ENCODE results near the gene CAMTA1. TPM values are rescaled to one million over a fixed set of nuclear protein-coding genes. Genes with fewer than 3 reads are reported as not detected.

Gene CAMTA1
- polyA plus RNA-seq, 1 donor (not counting 4 experiments of a cell fraction or from before 2014, with no cell fraction given): 51.4 TPM

DNA sequence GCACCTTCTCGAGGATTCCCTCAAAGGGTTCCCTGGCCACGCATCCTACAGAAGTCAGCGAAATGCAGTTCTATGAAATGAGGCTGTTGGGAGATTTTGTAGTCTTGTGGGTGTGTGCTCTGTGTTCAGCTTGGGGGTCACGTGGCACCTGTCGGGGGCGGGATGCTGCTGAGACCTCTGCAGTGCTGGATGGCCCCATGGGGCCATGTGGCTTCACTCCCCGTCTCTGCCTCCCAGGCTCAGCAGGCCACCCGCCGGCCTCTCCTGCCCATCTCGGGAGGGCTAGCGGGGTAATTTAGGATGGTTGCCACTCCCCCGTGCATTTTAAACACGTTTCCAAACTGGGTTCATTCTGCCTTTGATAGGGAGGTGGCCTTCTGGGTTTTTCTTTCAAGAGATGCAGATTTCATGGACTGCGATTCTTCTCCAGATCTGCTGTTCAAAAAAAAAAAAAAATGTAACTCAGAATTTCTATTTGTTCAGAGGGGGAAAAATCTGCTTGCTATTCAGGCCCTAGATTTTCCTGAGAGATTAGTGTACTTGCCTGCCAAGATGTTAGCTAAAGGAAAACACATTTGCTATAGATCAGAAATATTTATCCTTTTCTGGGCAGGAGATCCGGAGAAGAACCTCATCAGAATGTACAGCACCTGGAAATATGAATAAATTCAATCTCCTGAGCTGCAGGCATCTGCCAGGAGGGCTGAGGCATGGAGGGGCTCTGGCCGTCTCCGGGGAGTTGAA lies 708.6 kb downstream of the CAMTA1 start:
- H4K20me1 ChIP-seq (ENCODE audit: control insufficient read depth, extremely low read depth, insufficient read depth, low read length): no peaks in the 10 kb centered on the region
- TF ChIP-seq EZH2 (IDR thresholded peaks at IDR 0.05; ENCODE audit: low read length): no peak
- TF ChIP-seq, protein P1, sequence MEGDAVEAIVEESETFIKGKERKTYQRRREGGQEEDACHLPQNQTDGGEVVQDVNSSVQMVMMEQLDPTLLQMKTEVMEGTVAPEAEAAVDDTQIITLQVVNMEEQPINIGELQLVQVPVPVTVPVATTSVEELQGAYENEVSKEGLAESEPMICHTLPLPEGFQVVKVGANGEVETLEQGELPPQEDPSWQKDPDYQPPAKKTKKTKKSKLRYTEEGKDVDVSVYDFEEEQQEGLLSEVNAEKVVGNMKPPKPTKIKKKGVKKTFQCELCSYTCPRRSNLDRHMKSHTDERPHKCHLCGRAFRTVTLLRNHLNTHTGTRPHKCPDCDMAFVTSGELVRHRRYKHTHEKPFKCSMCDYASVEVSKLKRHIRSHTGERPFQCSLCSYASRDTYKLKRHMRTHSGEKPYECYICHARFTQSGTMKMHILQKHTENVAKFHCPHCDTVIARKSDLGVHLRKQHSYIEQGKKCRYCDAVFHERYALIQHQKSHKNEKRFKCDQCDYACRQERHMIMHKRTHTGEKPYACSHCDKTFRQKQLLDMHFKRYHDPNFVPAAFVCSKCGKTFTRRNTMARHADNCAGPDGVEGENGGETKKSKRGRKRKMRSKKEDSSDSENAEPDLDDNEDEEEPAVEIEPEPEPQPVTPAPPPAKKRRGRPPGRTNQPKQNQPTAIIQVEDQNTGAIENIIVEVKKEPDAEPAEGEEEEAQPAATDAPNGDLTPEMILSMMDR (optimal IDR thresholded peaks at IDR 0.05 in 1 of 3, IDR thresholded peaks at IDR 0.05 in 1 of 3, conservative IDR thresholded peaks at IDR 0.05 in 1 of 3; ENCODE audit: extremely low read depth in 1 of 3, insufficient read depth in 2 of 3, low read length in 3 of 3): no peak
- H3K27ac ChIP-seq (ENCODE audit: control insufficient read depth, insufficient read depth, low read length): no peak overlapping the region
- no peak overlapping the region for H3K4me2 ChIP-seq (ENCODE audit: control insufficient read depth, extremely low read depth, insufficient read depth, low read depth, low read length)
- dilution Hi-C loops (cut with MboI; ENCODE audit: extremely low pct_ligation_motif_present, low sequenced_read_pairs): no loop called here
- H3K4me3 ChIP-seq (ENCODE audit: control insufficient read depth in 2 of 3, extremely low read depth in 1 of 3, insufficient read depth in 2 of 3, low read depth in 1 of 3, low read length in 3 of 3): no peak overlapping the region
- no peak overlapping the region for H3K9ac ChIP-seq (ENCODE audit: control insufficient read depth, extremely low read depth, insufficient read depth, low read length)
- H3K27me3 ChIP-seq (ENCODE audit: control insufficient read depth, extremely low read depth, insufficient read depth, low read length): peaks cover 20% of the 10 kb centered on the region
- DNase-seq (ENCODE audit: low read depth, low spot score) (no peak), FAIRE-seq (no peak)
- H3K9me1 ChIP-seq (ENCODE audit: control insufficient read depth, extremely low read depth, insufficient read depth, low read length): no peaks in the 10 kb centered on the region
- no peaks in the 10 kb centered on the region for H3K79me2 ChIP-seq (ENCODE audit: control insufficient read depth, insufficient read depth, low read length)
- no peaks in the 10 kb centered on the region for H3K9me3 ChIP-seq (ENCODE audit: control insufficient read depth, low read depth, low read length)
- H3K36me3 ChIP-seq (ENCODE audit: control insufficient read depth in 2 of 2, extremely low read depth in 1 of 2, insufficient read depth in 2 of 2, low read length in 2 of 2): no peaks in the 10 kb centered on the region
- no peak overlapping the region for H2AFZ ChIP-seq (ENCODE audit: control insufficient read depth, low read length)
- H3K4me1 ChIP-seq (ENCODE audit: control insufficient read depth, extremely low read depth, insufficient read depth, low read length): peaks cover 9% of the 10 kb centered on the region

DNA sequence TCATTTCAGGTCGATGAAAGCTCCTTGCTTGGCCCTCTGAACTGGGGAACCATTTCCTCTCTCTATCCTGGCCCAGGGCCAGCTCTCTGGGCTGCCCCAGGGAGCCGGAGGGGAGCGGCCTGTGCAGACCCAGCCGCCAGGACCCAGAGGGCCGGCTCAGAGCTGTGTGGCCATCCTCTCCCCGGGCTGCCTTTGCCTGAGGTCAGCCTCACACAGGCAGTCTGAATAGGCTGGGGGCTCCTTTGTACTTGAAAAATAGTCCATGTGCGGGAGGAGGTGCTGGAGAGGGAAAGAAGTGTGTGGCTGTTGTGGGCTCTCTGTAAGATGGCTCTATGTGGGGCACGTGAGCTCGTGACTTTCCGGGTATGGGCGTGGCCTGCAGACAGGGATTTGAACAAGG lies 710.7 kb downstream of the CAMTA1 start:
- Histone ChIP-seq H3K9me1 (ENCODE audit: control insufficient read depth, extremely low read depth, insufficient read depth, low read length) (no peaks in the 10 kb centered on the region), H3K9ac (ENCODE audit: control insufficient read depth, extremely low read depth, insufficient read depth, low read length) (no peak overlapping the region), H4K20me1 (ENCODE audit: control insufficient read depth, extremely low read depth, insufficient read depth, low read length) (no peaks in the 10 kb centered on the region), H3K9me3 (ENCODE audit: control insufficient read depth, low read depth, low read length) (peaks cover 6% of the 10 kb centered on the region), H3K27ac (ENCODE audit: control insufficient read depth, insufficient read depth, low read length) (no peak overlapping the region), H3K79me2 (ENCODE audit: control insufficient read depth, insufficient read depth, low read length) (no peaks in the 10 kb centered on the region), H3K4me3 (ENCODE audit: control insufficient read depth in 2 of 3, extremely low read depth in 1 of 3, insufficient read depth in 2 of 3, low read depth in 1 of 3, low read length in 3 of 3) (no peak overlapping the region), H3K36me3 (ENCODE audit: control insufficient read depth in 2 of 2, extremely low read depth in 1 of 2, insufficient read depth in 2 of 2, low read length in 2 of 2) (no peaks in the 10 kb centered on the region), H3K4me1 (ENCODE audit: control insufficient read depth, extremely low read depth, insufficient read depth, low read length) (peaks cover 9% of the 10 kb centered on the region), H3K27me3 (ENCODE audit: control insufficient read depth, extremely low read depth, insufficient read depth, low read length) (peaks cover 15% of the 10 kb centered on the region), H2AFZ (ENCODE audit: control insufficient read depth, low read length) (no peak overlapping the region), H3K4me2 (ENCODE audit: control insufficient read depth, extremely low read depth, insufficient read depth, low read depth, low read length) (no peak overlapping the region)
- DNase-seq (ENCODE audit: low read depth, low spot score): no peak
- FAIRE-seq: no peak
- no peak for TF ChIP-seq EZH2 (IDR thresholded peaks at IDR 0.05; ENCODE audit: low read length)
- TF ChIP-seq, protein P1 (optimal IDR thresholded peaks at IDR 0.05 in 1 of 3, IDR thresholded peaks at IDR 0.05 in 1 of 3, conservative IDR thresholded peaks at IDR 0.05 in 1 of 3; ENCODE audit: extremely low read depth in 1 of 3, insufficient read depth in 2 of 3, low read length in 3 of 3): no peak
- dilution Hi-C loops (cut with MboI; ENCODE audit: extremely low pct_ligation_motif_present, low sequenced_read_pairs): no loop called here

Data from keratinocyte (primary cell).